Mononuclear cell (primary cell): ENCODE data around the gene CHRND. TPM values are rescaled to one million over a fixed set of nuclear protein-coding genes. Genes with fewer than 3 reads are reported as not detected.

Source experiments
- H3K27me3 ChIP-seq: 2 replicates; pipeline ENCODE4 v1.6.0; 2011; ENCODE audit warnings: low read length, control low read depth; ENCODE audit not compliant: insufficient read depth
- H3K4me1 ChIP-seq: 2 replicates; pipeline ENCODE4 v1.5.1; 2011; ENCODE audit warnings: mild to moderate bottlenecking, low read length, control low read depth; ENCODE audit not compliant: insufficient read depth
- H3K4me3 ChIP-seq: 2 replicates; pipeline ENCODE4 v1.5.1; 2011; ENCODE audit warnings: mild to moderate bottlenecking, low read length, moderate library complexity
- H3K9me3 ChIP-seq: 2 replicates; pipeline ENCODE4 v1.5.1; 2011; ENCODE audit warnings: low read depth, mild to moderate bottlenecking, control low read depth, low read length
- total RNA-seq: library from RNA; depleted of rRNA; stranded (reverse); fragments of >200 nt; gene quantifications from one replicate; pipeline ENCODE4 v1.2.3, GENCODE V29; 2012

Gene CHRND
- total RNA-seq, 1 donor = not detected

DNA sequence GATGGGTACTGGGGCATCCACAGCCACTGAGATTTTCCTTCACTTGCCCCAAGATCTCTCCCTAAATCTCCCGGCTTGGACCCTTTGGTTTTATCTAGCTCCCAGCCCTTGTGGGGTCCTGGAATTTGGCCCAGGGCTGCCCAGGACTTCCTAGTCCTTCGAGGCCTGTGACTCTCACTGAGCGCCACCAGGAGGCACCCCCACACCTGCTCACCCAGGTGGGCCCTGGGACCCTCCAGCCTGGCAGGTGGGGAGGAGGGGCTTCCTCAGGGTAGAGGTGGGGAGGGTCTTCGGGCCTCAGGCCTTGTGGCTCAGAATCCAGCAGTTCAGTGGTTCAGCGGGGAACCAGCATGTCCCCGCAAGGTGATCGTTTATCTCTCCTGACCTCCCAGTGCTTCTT lies 17.7 kb upstream of the CHRND start:
- Histone ChIP-seq H3K4me3 (no peak overlapping the region), H3K4me1 (peaks cover 4% of the 10 kb centered on the region), H3K9me3 (no peaks in the 10 kb centered on the region), H3K27me3 (peaks cover 21% of the 10 kb centered on the region)

DNA sequence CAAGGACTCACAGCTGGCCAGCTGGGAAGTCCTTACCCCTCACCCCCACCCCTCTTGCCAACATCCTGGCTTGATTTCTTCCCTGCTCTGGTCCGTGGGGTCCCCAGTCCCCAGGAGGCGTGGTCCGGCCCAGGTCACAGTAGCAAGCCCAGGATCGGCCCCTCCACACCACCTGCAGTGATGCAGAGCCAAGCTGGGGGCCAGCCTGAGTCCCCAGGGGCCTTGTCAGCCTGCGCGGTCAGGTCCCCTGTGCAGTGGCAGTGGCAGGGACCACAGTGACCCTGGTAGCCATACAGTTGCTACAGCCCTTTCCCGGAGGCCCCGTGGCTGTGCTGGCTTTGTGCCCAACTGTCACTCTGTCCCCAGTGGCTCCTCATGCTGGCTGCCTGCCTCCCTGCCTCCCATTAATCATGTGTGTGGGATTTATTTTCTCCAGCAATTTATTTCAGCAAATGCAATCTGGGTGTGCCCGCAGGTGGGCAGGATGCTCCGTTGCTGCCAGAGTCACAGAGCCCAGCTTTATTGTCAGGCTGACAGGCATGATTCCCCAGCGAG lies 14.5 kb upstream of the CHRND start:
- no peaks in the 10 kb centered on the region for H3K27me3 ChIP-seq
- no peaks in the 10 kb centered on the region for H3K4me1 ChIP-seq
- H3K4me3 ChIP-seq = no peak overlapping the region
- H3K9me3 ChIP-seq = no peaks in the 10 kb centered on the region

DNA sequence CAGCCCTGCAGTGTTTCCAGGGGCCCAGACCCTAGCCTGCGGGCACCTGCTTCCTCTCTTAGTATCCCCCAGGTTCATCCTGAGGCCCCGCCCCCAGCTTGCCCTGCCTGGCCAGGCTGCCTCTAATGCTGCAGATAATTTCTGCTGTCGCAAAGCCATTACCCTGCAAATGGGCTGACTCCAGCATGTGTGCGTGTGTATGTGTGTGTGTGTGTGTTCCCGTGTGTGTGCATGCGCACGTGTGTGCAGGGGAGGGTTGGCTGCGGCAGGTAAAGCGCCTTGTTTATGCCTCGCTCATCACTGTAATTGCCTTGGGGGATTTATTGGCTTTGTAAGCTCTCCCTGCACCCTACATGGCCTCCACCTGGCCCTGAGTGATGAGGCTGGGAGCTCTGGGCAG lies 13.4 kb upstream of the CHRND start:
- no peak overlapping the region for H3K4me3 ChIP-seq
- H3K4me1 ChIP-seq = no peaks in the 10 kb centered on the region
- no peaks in the 10 kb centered on the region for H3K9me3 ChIP-seq
- H3K27me3 ChIP-seq = no peaks in the 10 kb centered on the region

DNA sequence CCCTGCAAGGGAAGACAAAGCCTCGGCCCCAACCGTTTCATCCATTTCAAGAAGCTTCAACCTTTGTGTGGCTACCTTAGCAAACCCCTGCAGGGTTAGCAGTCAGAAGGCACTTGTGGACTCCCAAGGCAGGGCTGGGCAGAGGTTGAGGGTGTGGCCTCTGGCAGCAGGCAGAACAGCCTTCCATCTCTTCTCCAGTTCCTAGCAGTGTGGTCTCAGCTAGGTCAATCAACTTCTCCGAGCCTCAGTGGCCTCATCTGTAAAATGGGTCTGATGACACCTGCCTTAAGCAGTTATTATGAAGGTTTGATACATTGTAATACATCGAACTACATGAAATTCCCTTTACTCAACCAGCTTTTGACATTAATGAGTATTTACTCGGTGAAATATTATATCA lies 12.6 kb upstream of the CHRND start:
- no peaks in the 10 kb centered on the region for H3K27me3 ChIP-seq
- H3K4me3 ChIP-seq = no peak overlapping the region
- H3K4me1 ChIP-seq = no peaks in the 10 kb centered on the region
- no peaks in the 10 kb centered on the region for H3K9me3 ChIP-seq

- H3K4me3 ChIP-seq = no peak overlapping the region
- H3K27me3 ChIP-seq = no peaks in the 10 kb centered on the region
- no peaks in the 10 kb centered on the region for H3K9me3 ChIP-seq
- no peaks in the 10 kb centered on the region for H3K4me1 ChIP-seq
These were observed 10.3 kb upstream of the CHRND start for GRCh38 chr2:232515639-232516038.

- Histone ChIP-seq H3K27me3 (peaks cover 4% of the 10 kb centered on the region), H3K4me1 (no peaks in the 10 kb centered on the region), H3K9me3 (no peaks in the 10 kb centered on the region), H3K4me3 (no peak overlapping the region)
These were observed 9.4 kb upstream of the CHRND start for GRCh38 chr2:232516551-232516950.

- H3K9me3 ChIP-seq = no peaks in the 10 kb centered on the region
- peaks cover 19% of the 10 kb centered on the region for H3K4me1 ChIP-seq
- peaks cover 19% of the 10 kb centered on the region for H3K27me3 ChIP-seq
- no peak overlapping the region for H3K4me3 ChIP-seq
These were observed 7.1 kb upstream of the CHRND start for GRCh38 chr2:232518844-232519243.

- Histone ChIP-seq H3K27me3 (peaks cover 26% of the 10 kb centered on the region), H3K9me3 (no peaks in the 10 kb centered on the region), H3K4me1 (peaks cover 24% of the 10 kb centered on the region), H3K4me3 (no peak within 1 kb of the TSS)
These were observed 6.2 kb upstream of the CHRND start, which contains the start of gene PRSS56 for GRCh38 chr2:232519581-232520438. TSS of gene PRSS56 (plus strand) at chr2:232520388. CDS start at chr2:232520599, 211 bp downstream.

DNA sequence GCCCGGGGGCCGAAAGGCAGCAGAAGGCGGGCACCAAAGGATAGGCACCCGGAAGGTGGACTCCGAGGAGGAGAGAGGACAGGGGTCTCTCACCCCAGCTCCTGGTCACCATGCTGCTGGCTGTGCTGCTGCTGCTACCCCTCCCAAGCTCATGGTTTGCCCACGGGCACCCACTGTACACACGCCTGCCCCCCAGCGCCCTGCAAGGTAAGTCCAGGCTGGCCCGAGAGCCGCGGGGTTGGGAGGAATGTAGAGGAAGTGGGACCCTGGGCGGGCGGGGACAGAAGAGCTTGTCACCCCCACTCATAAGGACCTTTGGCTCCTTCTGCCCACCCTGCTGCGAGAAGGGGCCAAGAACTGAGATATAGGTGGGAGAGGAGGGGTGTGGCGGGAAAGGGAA lies 5.5 kb upstream of the CHRND start:
- Histone ChIP-seq H3K4me3 (no peak overlapping the region), H3K9me3 (no peaks in the 10 kb centered on the region), H3K27me3 (peaks cover 28% of the 10 kb centered on the region), H3K4me1 (peaks cover 24% of the 10 kb centered on the region)

- H3K9me3 ChIP-seq = no peaks in the 10 kb centered on the region
- H3K27me3 ChIP-seq = peaks cover 28% of the 10 kb centered on the region
- peaks cover 24% of the 10 kb centered on the region for H3K4me1 ChIP-seq
- H3K4me3 ChIP-seq = no peak overlapping the region
These were observed 4.9 kb upstream of the CHRND start for GRCh38 chr2:232521098-232521497.

DNA sequence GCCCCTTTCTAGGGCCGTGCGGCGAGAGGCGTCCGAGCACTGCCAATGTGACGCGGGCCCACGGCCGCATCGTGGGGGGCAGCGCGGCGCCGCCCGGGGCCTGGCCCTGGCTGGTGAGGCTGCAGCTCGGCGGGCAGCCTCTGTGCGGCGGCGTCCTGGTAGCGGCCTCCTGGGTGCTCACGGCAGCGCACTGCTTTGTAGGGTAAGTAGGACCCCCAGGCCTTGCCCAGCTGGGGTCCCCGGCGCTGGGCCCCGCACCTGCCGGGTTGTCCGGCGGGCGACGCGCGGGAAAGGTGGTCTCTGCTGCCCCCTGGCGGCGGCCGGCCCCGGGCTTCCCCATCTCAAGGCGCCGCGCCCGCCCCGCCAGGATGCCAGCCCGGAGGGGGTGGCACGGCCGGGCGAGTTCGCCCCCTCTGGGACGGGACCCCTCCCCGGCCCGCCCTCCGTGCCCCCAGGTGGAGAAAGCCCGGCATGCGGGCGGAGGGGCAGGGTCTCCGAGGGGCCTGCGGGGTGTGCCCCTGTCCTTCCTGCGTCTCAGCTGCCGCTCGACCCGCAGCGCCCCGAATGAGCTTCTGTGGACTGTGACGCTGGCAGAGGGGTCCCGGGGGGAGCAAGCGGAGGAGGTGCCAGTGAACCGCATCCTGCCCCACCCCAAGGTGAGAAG lies 3.9 kb upstream of the CHRND start:
- H3K27me3 ChIP-seq = peaks cover 28% of the 10 kb centered on the region
- H3K4me1 ChIP-seq = peaks cover 24% of the 10 kb centered on the region
- H3K4me3 ChIP-seq = no peak overlapping the region
- no peaks in the 10 kb centered on the region for H3K9me3 ChIP-seq

DNA sequence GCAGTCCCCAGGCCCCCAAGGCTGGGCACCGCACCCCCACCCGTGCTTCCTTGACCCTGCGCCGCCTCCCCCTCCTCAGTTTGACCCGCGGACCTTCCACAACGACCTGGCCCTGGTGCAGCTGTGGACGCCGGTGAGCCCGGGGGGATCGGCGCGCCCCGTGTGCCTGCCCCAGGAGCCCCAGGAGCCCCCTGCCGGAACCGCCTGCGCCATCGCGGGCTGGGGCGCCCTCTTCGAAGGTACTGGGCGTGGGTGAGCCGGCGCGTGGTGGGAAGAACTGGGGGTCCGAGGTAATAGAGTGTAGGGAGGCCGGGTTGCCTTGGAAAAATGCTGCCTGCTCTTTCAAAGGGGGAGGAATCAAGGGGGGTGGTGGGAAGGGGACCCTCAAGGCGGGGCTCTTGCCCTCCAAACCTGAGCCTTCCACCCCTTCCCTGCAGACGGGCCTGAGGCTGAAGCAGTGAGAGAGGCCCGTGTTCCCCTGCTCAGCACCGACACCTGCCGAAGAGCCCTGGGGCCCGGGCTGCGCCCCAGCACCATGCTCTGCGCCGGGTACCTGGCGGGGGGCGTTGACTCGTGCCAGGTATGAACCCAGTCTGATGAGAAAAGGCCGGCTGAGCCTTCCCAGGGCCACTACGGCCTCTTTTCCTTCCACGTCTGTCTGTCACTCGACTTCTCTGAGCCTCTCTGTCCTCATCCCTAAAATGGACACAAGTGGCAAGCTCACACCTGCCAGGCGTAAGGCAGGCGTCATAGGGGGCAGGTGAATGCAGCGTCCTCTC lies 3.1 kb upstream of the CHRND start:
- H3K9me3 ChIP-seq = no peaks in the 10 kb centered on the region
- H3K4me1 ChIP-seq = peaks cover 24% of the 10 kb centered on the region
- peaks cover 28% of the 10 kb centered on the region for H3K27me3 ChIP-seq
- H3K4me3 ChIP-seq = no peak overlapping the region

GRCh38 chr2:232523402-232523681 lies 2.6 kb upstream of the CHRND start:
- no peak overlapping the region for H3K4me3 ChIP-seq
- peaks cover 28% of the 10 kb centered on the region for H3K27me3 ChIP-seq
- peaks cover 24% of the 10 kb centered on the region for H3K4me1 ChIP-seq
- no peaks in the 10 kb centered on the region for H3K9me3 ChIP-seq

- Histone ChIP-seq H3K27me3 (peaks cover 28% of the 10 kb centered on the region), H3K4me1 (peaks cover 24% of the 10 kb centered on the region), H3K4me3 (no peak overlapping the region), H3K9me3 (no peaks in the 10 kb centered on the region)
These were observed 2.0 kb upstream of the CHRND start for GRCh38 chr2:232523682-232524597.
